Measurements from ENCODE around the gene SEL1L3. TPM values are rescaled to one million over a fixed set of nuclear protein-coding genes. Genes with fewer than 3 reads are reported as not detected.
"Not testable (repeated sequence)": the region's sequence is repeated elsewhere in the genome, so short reads cannot be mapped to it uniquely, and the experiment has no call there.

Gene SEL1L3
- 13.3 TPM for total RNA-seq

DNA sequence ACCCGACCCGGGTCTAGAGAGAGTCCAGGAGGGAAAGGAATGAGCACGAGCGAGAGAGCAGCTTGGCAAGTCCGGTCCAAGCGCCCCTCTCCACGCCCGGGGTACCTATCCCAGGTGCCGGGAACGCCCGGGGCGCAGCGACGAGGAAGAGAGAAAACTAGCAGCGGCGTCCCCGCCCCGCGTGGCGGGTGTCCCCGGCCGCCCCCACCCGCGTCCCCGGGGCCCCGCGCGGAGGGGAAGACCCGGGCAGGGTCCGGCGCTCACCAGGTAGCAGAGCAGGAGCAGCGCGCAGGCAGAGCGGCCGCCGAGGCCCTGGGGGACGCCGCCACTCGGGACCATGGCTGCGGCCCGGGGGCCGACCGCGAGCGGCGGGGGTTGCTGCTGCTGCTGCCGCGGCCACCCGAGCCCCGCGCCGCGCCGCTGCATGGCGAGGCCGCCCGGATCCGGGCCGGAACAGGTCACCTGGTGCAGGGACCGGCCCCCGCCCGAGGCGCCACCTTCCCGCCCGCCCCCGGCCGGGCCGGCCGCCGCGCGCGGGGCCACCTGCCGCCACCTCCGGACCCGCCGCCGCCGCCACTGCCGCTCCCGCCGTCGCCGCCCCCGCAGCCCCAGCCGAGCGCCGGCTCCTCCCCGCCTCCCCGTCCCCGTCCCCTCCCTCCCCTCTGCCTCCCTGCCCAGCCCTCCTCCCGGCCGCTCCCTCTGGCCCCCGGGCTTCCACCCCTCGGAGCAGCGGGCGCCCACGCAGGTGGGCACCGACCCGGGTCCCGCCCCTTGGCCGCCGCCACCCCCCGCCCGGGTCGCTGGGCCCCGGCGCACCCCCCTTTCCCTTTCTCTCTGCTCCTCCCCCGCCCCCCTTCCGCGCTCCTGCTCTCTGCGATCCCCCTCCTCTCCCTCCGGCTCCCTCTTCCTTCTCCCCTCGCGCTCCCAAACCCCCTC lies at the start of gene SEL1L3:
Gene SEL1L3 (minus strand): TSS at position 578 of the 936 bp plus-strand sequence. CDS start 152 bp downstream, at position 426.
- no peak for DNase-seq (ENCODE audit: low spot score in 2 of 2)
- TF ChIP-seq, protein P1, sequence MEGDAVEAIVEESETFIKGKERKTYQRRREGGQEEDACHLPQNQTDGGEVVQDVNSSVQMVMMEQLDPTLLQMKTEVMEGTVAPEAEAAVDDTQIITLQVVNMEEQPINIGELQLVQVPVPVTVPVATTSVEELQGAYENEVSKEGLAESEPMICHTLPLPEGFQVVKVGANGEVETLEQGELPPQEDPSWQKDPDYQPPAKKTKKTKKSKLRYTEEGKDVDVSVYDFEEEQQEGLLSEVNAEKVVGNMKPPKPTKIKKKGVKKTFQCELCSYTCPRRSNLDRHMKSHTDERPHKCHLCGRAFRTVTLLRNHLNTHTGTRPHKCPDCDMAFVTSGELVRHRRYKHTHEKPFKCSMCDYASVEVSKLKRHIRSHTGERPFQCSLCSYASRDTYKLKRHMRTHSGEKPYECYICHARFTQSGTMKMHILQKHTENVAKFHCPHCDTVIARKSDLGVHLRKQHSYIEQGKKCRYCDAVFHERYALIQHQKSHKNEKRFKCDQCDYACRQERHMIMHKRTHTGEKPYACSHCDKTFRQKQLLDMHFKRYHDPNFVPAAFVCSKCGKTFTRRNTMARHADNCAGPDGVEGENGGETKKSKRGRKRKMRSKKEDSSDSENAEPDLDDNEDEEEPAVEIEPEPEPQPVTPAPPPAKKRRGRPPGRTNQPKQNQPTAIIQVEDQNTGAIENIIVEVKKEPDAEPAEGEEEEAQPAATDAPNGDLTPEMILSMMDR (IDR thresholded peaks at IDR 0.05): no peak
- Histone ChIP-seq H3K27me3 (no peaks in the 10 kb centered on the region), H3K4me3 (peak within 1 kb of the TSS; percentile 78 to 80), H3K4me1 (peaks cover 0 to 6% of the 10 kb centered on the region in 2 donors), H3K27ac (no peak within 1 kb of the TSS), H3K9me3 (no peaks in the 10 kb centered on the region), H3K36me3 (no peaks in the 10 kb centered on the region)
- intact Hi-C loops (cut with DNase I): no loop called here

DNA sequence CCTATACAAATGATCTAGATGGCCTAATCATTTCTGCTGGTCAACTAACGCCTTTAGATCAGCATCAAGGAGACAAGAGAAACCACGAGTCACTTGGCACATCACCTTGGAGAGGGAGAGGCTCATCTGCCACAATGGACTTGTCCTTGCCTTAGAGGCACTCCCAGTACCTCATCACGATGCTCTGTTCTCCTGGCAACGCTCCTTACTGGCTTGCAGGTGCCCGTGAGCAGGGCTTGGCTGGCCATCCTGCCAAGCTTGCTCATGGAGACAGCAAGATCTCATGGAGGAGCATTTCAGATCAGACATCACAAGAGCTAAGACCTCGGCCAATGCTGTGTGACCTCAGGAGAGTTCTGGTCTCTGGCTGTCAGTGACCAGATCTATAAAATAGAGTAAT lies 48.6 kb upstream of the SEL1L3 start:
- Histone ChIP-seq H3K27me3 (no peaks in the 10 kb centered on the region), H3K36me3 (no peaks in the 10 kb centered on the region), H3K27ac (no peak overlapping the region), H3K9me3 (no peaks in the 10 kb centered on the region), H3K4me3 (no peak overlapping the region), H3K4me1 (peaks cover 0 to 9% of the 10 kb centered on the region in 2 donors)
- no peak for DNase-seq (ENCODE audit: low spot score in 2 of 2)
- intact Hi-C loops (cut with DNase I): loop anchor here (5.0 to 10.0 kb wide), 6 partner anchors 111 to 1333 kb away; partner anchors contain the start of genes RBPJ, TBC1D19 and ZCCHC4
- TF ChIP-seq, protein P1 (IDR thresholded peaks at IDR 0.05): no peak

DNA sequence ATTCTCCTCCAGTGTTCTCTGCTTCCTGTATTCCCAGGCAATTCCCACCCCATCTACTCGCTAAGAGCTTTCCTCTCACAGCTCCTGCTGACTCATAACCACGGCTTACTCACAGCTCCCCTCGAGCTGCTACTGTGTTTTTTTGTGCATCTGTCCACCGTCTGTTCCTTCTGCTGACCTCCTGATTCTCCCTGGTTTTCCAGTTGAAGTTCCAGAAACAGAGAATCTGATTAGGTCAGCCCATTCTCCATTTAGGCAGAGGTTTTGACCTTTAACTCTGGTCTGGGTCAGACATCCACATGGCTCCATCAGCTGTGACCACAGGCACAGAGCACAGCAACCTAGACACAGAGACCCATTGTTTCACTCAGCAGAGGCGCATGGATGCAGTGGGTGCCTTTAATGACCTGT lies 45.7 kb upstream of the SEL1L3 start:
- no peak for DNase-seq (ENCODE audit: low spot score in 2 of 2)
- Histone ChIP-seq H3K36me3 (no peaks in the 10 kb centered on the region), H3K4me3 (no peak overlapping the region), H3K9me3 (no peaks in the 10 kb centered on the region), H3K4me1 (peaks cover 0 to 6% of the 10 kb centered on the region in 2 donors), H3K27ac (no peak overlapping the region), H3K27me3 (no peaks in the 10 kb centered on the region)
- intact Hi-C loops (cut with DNase I): no loop called here
- TF ChIP-seq, protein P1 (IDR thresholded peaks at IDR 0.05): no peak

DNA sequence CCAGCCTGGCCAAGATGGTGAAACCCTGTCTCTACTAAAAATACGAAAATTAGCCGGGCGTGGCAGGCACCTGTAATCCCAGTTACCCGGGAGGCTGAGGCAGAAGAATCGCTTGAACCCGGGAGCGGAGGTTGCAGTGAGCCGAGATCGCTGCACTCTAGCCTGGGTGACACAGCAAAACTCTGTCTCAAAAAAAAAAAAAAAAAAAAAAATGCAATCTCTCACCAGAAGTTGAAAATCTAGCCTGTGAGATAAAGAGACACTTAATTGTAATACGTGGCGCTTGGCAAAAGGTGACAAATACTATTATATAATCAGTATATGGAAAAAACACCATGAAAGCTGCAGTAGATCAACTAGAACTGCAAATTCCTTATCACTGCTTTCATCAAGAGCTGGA lies 43.3 kb upstream of the SEL1L3 start:
- H3K27me3 ChIP-seq; H3K9me3 ChIP-seq; H3K4me1 ChIP-seq; H3K27ac ChIP-seq; DNase-seq (ENCODE audit: low spot score in 2 of 2); intact Hi-C loops (cut with DNase I); H3K4me3 ChIP-seq; H3K36me3 ChIP-seq: not testable (repeated sequence)

DNA sequence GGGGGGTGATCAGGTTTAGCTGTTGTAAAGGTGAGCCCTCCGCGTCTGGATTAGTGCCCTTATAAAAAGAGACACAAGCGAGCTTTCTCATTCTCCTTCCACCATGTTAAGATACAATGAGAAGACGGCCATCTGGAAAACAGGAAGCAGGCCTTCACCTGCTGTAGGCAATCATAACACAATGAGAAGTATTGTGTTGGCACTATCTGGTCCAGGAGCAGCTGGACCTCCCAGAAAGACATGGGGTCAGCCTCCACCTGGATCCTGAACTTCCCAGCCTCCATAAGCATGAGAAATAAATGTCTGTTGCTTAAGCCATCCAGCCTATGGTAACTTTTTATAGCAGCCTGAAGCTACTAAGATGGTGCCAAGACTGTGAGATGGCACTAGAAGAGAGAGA lies 42.6 kb upstream of the SEL1L3 start:
- no peaks in the 10 kb centered on the region for H3K4me1 ChIP-seq
- H3K36me3 ChIP-seq: no peaks in the 10 kb centered on the region

DNA sequence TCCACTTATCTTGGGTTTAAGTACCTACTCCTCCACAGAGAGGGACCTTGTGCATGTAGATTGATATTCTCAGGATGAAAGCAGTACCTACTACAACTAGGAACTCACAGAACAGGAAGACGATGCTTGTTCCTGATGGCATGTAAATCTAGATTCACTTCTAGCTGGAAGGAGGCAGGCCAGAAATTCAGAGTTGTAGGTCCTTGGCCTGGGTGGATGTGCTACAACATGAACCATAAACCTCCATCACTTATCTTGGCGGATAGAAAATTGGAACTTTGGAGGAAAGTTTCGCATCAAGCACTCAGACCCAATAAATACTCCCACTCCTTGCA lies 41.9 kb upstream of the SEL1L3 start:
- intact Hi-C loops (cut with DNase I): no loop called here
- H3K27ac ChIP-seq: no peak overlapping the region
- no peaks in the 10 kb centered on the region for H3K27me3 ChIP-seq
- TF ChIP-seq, protein P1 (IDR thresholded peaks at IDR 0.05): no peak
- no peaks in the 10 kb centered on the region for H3K36me3 ChIP-seq
- no peak overlapping the region for H3K4me3 ChIP-seq
- no peak for DNase-seq (ENCODE audit: low spot score in 2 of 2)
- H3K4me1 ChIP-seq: no peaks in the 10 kb centered on the region
- no peaks in the 10 kb centered on the region for H3K9me3 ChIP-seq

More for the DNA sequence above, 42.6 kb upstream of the SEL1L3 start:
- Histone ChIP-seq H3K4me3 (no peak overlapping the region), H3K27ac (no peak overlapping the region), H3K27me3 (no peaks in the 10 kb centered on the region), H3K9me3 (no peaks in the 10 kb centered on the region)
- TF ChIP-seq, protein P1 (IDR thresholded peaks at IDR 0.05): no peak
- intact Hi-C loops (cut with DNase I): no loop called here
- no peak for DNase-seq (ENCODE audit: low spot score in 2 of 2)

Measured in ascending aorta (tissue), 2 donors.